DOHH2 (cell line): ENCODE results near the gene PRXL2A.

Source experiments
- H3F3A ChIP-seq: fragments of 200-600 bp; sonication (generic), shearing (Covaris generic); 2 replicates; pipeline ENCODE4 v1.6.0; 2016; ENCODE audit warnings: antibody characterized with exemption, mild to moderate bottlenecking; ENCODE audit not compliant: control insufficient read depth, insufficient read depth
- H3K27ac ChIP-seq: fragments of 200-600 bp; sonication (generic); 2 replicates; pipeline ENCODE4 v1.5.1; 2014; ENCODE audit warnings: low read depth, mild to moderate bottlenecking, low read length, moderate library complexity
- H3K27me3 ChIP-seq: fragments of 200-600 bp; sonication (generic); 2 replicates; pipeline ENCODE4 v1.6.1; 2014; ENCODE audit warnings: mild to moderate bottlenecking, low read length, mixed read lengths; ENCODE audit not compliant: control insufficient read depth
- H3K36me3 ChIP-seq: fragments of 200-600 bp; sonication (generic); 2 replicates; pipeline ENCODE4 v1.6.1; 2014; ENCODE audit warnings: mild to moderate bottlenecking, low read length, moderate library complexity, mixed read lengths; ENCODE audit not compliant: control insufficient read depth
- H3K4me1 ChIP-seq: fragments of 200-600 bp; sonication (generic); 2 replicates; pipeline ENCODE4 v1.6.1; 2014; ENCODE audit warnings: mild to moderate bottlenecking, low read length, mixed read lengths; ENCODE audit not compliant: control insufficient read depth
- H3K4me2 ChIP-seq: fragments of 200-600 bp; sonication (generic); 2 replicates; pipeline ENCODE4 v1.6.0; 2014; ENCODE audit warnings: mild to moderate bottlenecking, low read length, moderate library complexity
- H3K4me3 ChIP-seq: fragments of 200-600 bp; sonication (generic); 2 replicates; pipeline ENCODE4 v1.5.1; 2014; ENCODE audit warnings: mild to moderate bottlenecking, low read length, mixed read lengths
- H3K79me2 ChIP-seq: fragments of 200-600 bp; sonication (generic); 2 replicates; pipeline ENCODE4 v1.6.1; 2014; ENCODE audit warnings: mild to moderate bottlenecking, low read length, mixed read lengths; ENCODE audit not compliant: control insufficient read depth
- H3K9me2 ChIP-seq: fragments of 200-600 bp; sonication (generic); replicated peaks from 2 replicates; pipeline ENCODE4 v1.6.1; 2014; ENCODE audit warnings: mild to moderate bottlenecking, low read length, mixed read lengths; ENCODE audit not compliant: control insufficient read depth
- H3K9me3 ChIP-seq: fragments of 200-600 bp; sonication (generic); 2 replicates; pipeline ENCODE4 v1.6.1; 2014; ENCODE audit warnings: antibody characterized with exemption, low read length, mixed read lengths; ENCODE audit not compliant: control insufficient read depth, insufficient read depth
- H4K20me1 ChIP-seq: fragments of 200-600 bp; sonication (generic); 2 replicates; pipeline ENCODE4 v1.6.0; 2014; ENCODE audit warnings: low read depth, mild to moderate bottlenecking, antibody characterized with exemption, low read length, moderate library complexity; ENCODE audit not compliant: control insufficient read depth, insufficient read depth
- CTCF ChIP-seq: fragments of 200-600 bp; sonication (generic); IDR thresholded peaks from one replicate; pipeline ENCODE4 v1.5.1; 2014; ENCODE audit warnings: antibody characterized with exemption, mild to moderate bottlenecking, low read depth, low read length; ENCODE audit not compliant: poor library complexity, severe bottlenecking
- EZH2phosphoT487 ChIP-seq: fragments of 200-600 bp; sonication (generic); IDR thresholded peaks from 2 replicates; pipeline ENCODE4 v1.6.1; 2017; ENCODE audit warnings: borderline replicate concordance, mild to moderate bottlenecking, antibody characterized with exemption, low read length, moderate library complexity, mixed read lengths

Gene PRXL2A

GRCh38 chr10:80442879-80443278 lies 34.5 kb downstream of the PRXL2A start:
- Histone ChIP-seq H3F3A (no peaks in the 10 kb centered on the region), H3K9me3 (no peaks in the 10 kb centered on the region), H3K4me3 (no peak overlapping the region), H4K20me1 (no peaks in the 10 kb centered on the region), H3K36me3 (no peaks in the 10 kb centered on the region), H3K4me2 (no peak overlapping the region), H3K27ac (no peak overlapping the region), H3K79me2 (no peaks in the 10 kb centered on the region), H3K9me2 (no peaks in the 10 kb centered on the region), H3K27me3 (peaks cover 6% of the 10 kb centered on the region; the same call in 1 of the 2 replicates), H3K4me1 (peaks cover 10% of the 10 kb centered on the region; the same call in 1 of the 2 replicates)
- TF ChIP-seq EZH2phosphoT487 (no peak), CTCF (no peak)

- H3K4me1 ChIP-seq, result peaks cover 10% of the 10 kb centered on the region; the same call in 1 of the 2 replicates
- H3K4me2 ChIP-seq, result no peak overlapping the region
- H3K9me2 ChIP-seq, result no peaks in the 10 kb centered on the region
- H3K79me2 ChIP-seq, result no peaks in the 10 kb centered on the region
- H4K20me1 ChIP-seq, result no peaks in the 10 kb centered on the region
- H3K36me3 ChIP-seq, result no peaks in the 10 kb centered on the region
- no peaks in the 10 kb centered on the region for H3F3A ChIP-seq
- H3K27me3 ChIP-seq, result peaks cover 6% of the 10 kb centered on the region; the same call in 1 of the 2 replicates
- H3K4me3 ChIP-seq, result no peak overlapping the region
- TF ChIP-seq CTCF (peak; percentile 43), EZH2phosphoT487 (no peak)
- H3K9me3 ChIP-seq, result no peaks in the 10 kb centered on the region
- H3K27ac ChIP-seq, result no peak overlapping the region
Measured at GRCh38 chr10:80443531-80443974, 35.2 kb downstream of the PRXL2A start.

- Histone ChIP-seq H3K9me2 (no peaks in the 10 kb centered on the region), H3K4me3 (no peak overlapping the region), H3K4me2 (no peak overlapping the region), H3F3A (no peaks in the 10 kb centered on the region), H3K27ac (no peak overlapping the region), H4K20me1 (no peaks in the 10 kb centered on the region), H3K4me1 (peaks cover 10% of the 10 kb centered on the region; the same call in 1 of the 2 replicates), H3K79me2 (no peaks in the 10 kb centered on the region), H3K27me3 (peaks cover 6% of the 10 kb centered on the region; the same call in 1 of the 2 replicates), H3K9me3 (no peaks in the 10 kb centered on the region), H3K36me3 (no peaks in the 10 kb centered on the region)
- no peak for TF ChIP-seq EZH2phosphoT487
- no peak for TF ChIP-seq CTCF
Measured at GRCh38 chr10:80444124-80444523, 35.8 kb downstream of the PRXL2A start.
